Measurements from ENCODE around the gene C4B. TPM values are rescaled to one million over a fixed set of nuclear protein-coding genes. Genes with fewer than 3 reads are reported as not detected.

Gene C4B
- total RNA-seq, 1 experiment from 2014 or later, result 2.7 TPM

- no peak overlapping the region for H2AFZ ChIP-seq (ENCODE audit: low read length)
- H3K9me3 ChIP-seq (ENCODE audit: control insufficient read depth, low read depth, low read length), result no peaks in the 10 kb centered on the region
- no peak overlapping the region for H2BK12ac ChIP-seq (ENCODE audit: insufficient read length, low read depth, low read length)
- TF ChIP-seq CTCF (conservative IDR thresholded peaks at IDR 0.05), result 0 out of 3 replicates have a peak, but pooled peaks have one; percentile 19
- H3K23me2 ChIP-seq (ENCODE audit: insufficient read length, low read depth, low read length, poor library complexity, severe bottlenecking), result no peaks in the 10 kb centered on the region
- no peak overlapping the region for H3K27ac ChIP-seq (ENCODE audit: insufficient read length, low read depth, low read length)
- H3K4ac ChIP-seq (ENCODE audit: low read depth, low read length), result no peak overlapping the region
- no peak overlapping the region for H2BK15ac ChIP-seq (ENCODE audit: low read depth, low read length)
- no peak overlapping the region for H4K8ac ChIP-seq (replicated peaks; ENCODE audit: insufficient read length, low read depth, low read length)
- H4K20me1 ChIP-seq (ENCODE audit: control insufficient read depth, insufficient read depth, insufficient read length), result no peaks in the 10 kb centered on the region
- H3K79me2 ChIP-seq (ENCODE audit: insufficient read depth, low read length), result no peaks in the 10 kb centered on the region
- H3K14ac ChIP-seq (ENCODE audit: insufficient read depth, low read length), result no peak overlapping the region
- no peaks in the 10 kb centered on the region for H3K79me1 ChIP-seq (ENCODE audit: insufficient read depth, low read depth, low read length, poor library complexity, severe bottlenecking)
- H3T11ph ChIP-seq (ENCODE audit: low read length), result no peak overlapping the region
- H3K23ac ChIP-seq (ENCODE audit: insufficient read length, low read depth, low read length), result no peak overlapping the region
- DNase-seq, result peak; percentile 56
- H3K27me3 Mint-ChIP-seq (ENCODE audit: low read depth), result no peaks in the 10 kb centered on the region
- H2BK20ac ChIP-seq (ENCODE audit: low read depth, low read length, poor library complexity, severe bottlenecking), result no peak overlapping the region
- H4K91ac ChIP-seq (ENCODE audit: insufficient read length, low read depth, low read length), result no peak overlapping the region
- WGBS (ENCODE audit: extremely low coverage, insufficient read length, low lambda C conversion rate), result no CpG with 5 or more reads among the region's 14 CpGs
- no peak overlapping the region for H3K4me3 Mint-ChIP-seq
- H3K4me1 ChIP-seq (ENCODE audit: insufficient read depth, low read length), result no peaks in the 10 kb centered on the region
- H3K27ac Mint-ChIP-seq, result no peak overlapping the region
- H2AK5ac ChIP-seq (ENCODE audit: insufficient read length, low read length), result no peak overlapping the region
- H3K18ac ChIP-seq (ENCODE audit: insufficient read length, low read depth, low read length), result no peak overlapping the region
- H3K4me1 Mint-ChIP-seq, result peaks cover 2 to 11% of the 10 kb centered on the region in 2 experiments; a peak in 3 of 4 replicates
- no peaks in the 10 kb centered on the region for H3K9me3 Mint-ChIP-seq
- H3K4me2 ChIP-seq (ENCODE audit: insufficient read depth, insufficient read length, low read length), result no peak overlapping the region
- H3K27me3 ChIP-seq (ENCODE audit: insufficient read depth, low read length), result no peaks in the 10 kb centered on the region
- H3K56ac ChIP-seq (ENCODE audit: insufficient read length, low read depth, low read length), result no peak overlapping the region
- no peak overlapping the region for H4K5ac ChIP-seq (ENCODE audit: insufficient read length, low read depth, low read length)
- no peak overlapping the region for H2BK120ac ChIP-seq (ENCODE audit: low read depth, low read length, poor library complexity, severe bottlenecking)
- no peak overlapping the region for H2BK5ac ChIP-seq (ENCODE audit: insufficient read length, low read length)
- no peak overlapping the region for H3K9ac ChIP-seq (ENCODE audit: extremely low read depth, insufficient read length, low read length)
- H3K36me3 Mint-ChIP-seq (ENCODE audit: insufficient read depth in 1 of 3, low read depth in 3 of 3), result no peaks in the 10 kb centered on the region; a peak in 1 of 7 replicates
These were observed 32.0 kb downstream of the C4B start for GRCh38 chr6:32046450-32047083.
